Adipocyte (in vitro differentiated cells): ENCODE measurements around the gene EML4.

ENCODE experiments used
- DNase-seq: peaks from one replicate; pipeline ENCODE4 v3.0.0-alpha.2; 2015; ENCODE audit warnings: low read depth
- H3K27me3 ChIP-seq: replicated peaks from 2 replicates; pipeline ENCODE4 v1.7.0; 2013; ENCODE audit warnings: mild to moderate bottlenecking, low read length, moderate library complexity; ENCODE audit not compliant: control insufficient read depth, insufficient read depth
- H3K36me3 ChIP-seq: 2 replicates; pipeline ENCODE4 v1.7.0; 2013; ENCODE audit warnings: low read length, mild to moderate bottlenecking, moderate library complexity; ENCODE audit not compliant: control insufficient read depth, insufficient read depth, severe bottlenecking
- H3K4me1 ChIP-seq: 2 replicates; pipeline ENCODE4 v1.7.0; 2013; ENCODE audit warnings: mild to moderate bottlenecking, low read length, moderate library complexity; ENCODE audit not compliant: control insufficient read depth, insufficient read depth
- H3K4me3 ChIP-seq: 2 replicates; pipeline ENCODE4 v1.7.0; 2013; ENCODE audit warnings: mild to moderate bottlenecking, low read length, moderate library complexity
- H3K9ac ChIP-seq: 2 replicates; pipeline ENCODE4 v1.7.0; 2013; ENCODE audit warnings: mild to moderate bottlenecking, low read length, moderate library complexity
- H3K9me3 ChIP-seq: 2 replicates; pipeline ENCODE4 v1.7.0; 2013; ENCODE audit warnings: mild to moderate bottlenecking, low read length, moderate library complexity; ENCODE audit not compliant: control insufficient read depth

EML4 gene

GRCh38 chr2:42218712-42219111 lies 49.6 kb downstream of the EML4 start:
- H3K27me3 ChIP-seq: no peaks in the 10 kb centered on the region

GRCh38 chr2:42219160-42219559 lies 50.0 kb downstream of the EML4 start:
- Histone ChIP-seq H3K27me3 (no peaks in the 10 kb centered on the region), H3K4me1 (peaks cover 47% of the 10 kb centered on the region), H3K36me3 (no peaks in the 10 kb centered on the region), H3K4me3 (no peak overlapping the region), H3K9me3 (no peaks in the 10 kb centered on the region), H3K9ac (no peak overlapping the region)
- no peak for DNase-seq

More at GRCh38 chr2:42218712-42219111, 49.6 kb downstream of the EML4 start:
- peaks cover 44% of the 10 kb centered on the region for H3K4me1 ChIP-seq
- no peaks in the 10 kb centered on the region for H3K36me3 ChIP-seq
- no peak overlapping the region for H3K9ac ChIP-seq
- H3K4me3 ChIP-seq: no peak overlapping the region
- no peak for DNase-seq
- no peaks in the 10 kb centered on the region for H3K9me3 ChIP-seq

DNA sequence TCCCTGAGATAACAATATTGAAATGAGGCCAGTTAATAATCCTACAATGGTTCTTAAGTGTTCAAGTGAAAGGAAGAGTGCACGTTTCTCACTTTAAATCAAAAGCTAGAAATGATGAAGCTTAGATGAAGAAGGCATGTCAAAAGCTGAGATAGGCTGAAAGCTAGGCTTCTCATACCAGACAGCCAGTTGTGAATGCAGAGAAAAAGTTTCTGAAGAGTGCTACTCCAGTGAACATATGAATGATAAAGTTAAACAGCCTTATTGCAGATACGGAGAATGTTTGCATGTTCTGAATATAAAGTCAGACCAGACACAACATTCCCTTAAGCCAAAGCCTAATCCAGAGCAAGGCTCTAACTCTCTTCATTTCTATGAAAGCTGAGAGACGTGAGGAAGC lies 51.4 kb downstream of the EML4 start:
- Histone ChIP-seq H3K36me3 (no peaks in the 10 kb centered on the region), H3K9ac (no peak overlapping the region), H3K9me3 (no peaks in the 10 kb centered on the region), H3K27me3 (no peaks in the 10 kb centered on the region), H3K4me3 (no peak overlapping the region), H3K4me1 (peaks cover 45% of the 10 kb centered on the region)
- no peak for DNase-seq

- no peaks in the 10 kb centered on the region for H3K9me3 ChIP-seq
Measured at GRCh38 chr2:42223067-42223854, 54.1 kb downstream of the EML4 start.

GRCh38 chr2:42223855-42224268 lies 54.7 kb downstream of the EML4 start:
- Histone ChIP-seq H3K9me3 (no peaks in the 10 kb centered on the region), H3K4me1 (peaks cover 28% of the 10 kb centered on the region), H3K27me3 (no peaks in the 10 kb centered on the region), H3K9ac (peak overlapping the region; percentile 9), H3K4me3 (no peak overlapping the region), H3K36me3 (no peaks in the 10 kb centered on the region)
- peak; percentile 55 for DNase-seq

More at GRCh38 chr2:42223067-42223854, 54.1 kb downstream of the EML4 start:
- Histone ChIP-seq H3K9ac (peak overlapping the region; percentile 9), H3K4me1 (peaks cover 28% of the 10 kb centered on the region), H3K27me3 (no peaks in the 10 kb centered on the region), H3K36me3 (no peaks in the 10 kb centered on the region), H3K4me3 (no peak overlapping the region)
- no peak for DNase-seq

DNA sequence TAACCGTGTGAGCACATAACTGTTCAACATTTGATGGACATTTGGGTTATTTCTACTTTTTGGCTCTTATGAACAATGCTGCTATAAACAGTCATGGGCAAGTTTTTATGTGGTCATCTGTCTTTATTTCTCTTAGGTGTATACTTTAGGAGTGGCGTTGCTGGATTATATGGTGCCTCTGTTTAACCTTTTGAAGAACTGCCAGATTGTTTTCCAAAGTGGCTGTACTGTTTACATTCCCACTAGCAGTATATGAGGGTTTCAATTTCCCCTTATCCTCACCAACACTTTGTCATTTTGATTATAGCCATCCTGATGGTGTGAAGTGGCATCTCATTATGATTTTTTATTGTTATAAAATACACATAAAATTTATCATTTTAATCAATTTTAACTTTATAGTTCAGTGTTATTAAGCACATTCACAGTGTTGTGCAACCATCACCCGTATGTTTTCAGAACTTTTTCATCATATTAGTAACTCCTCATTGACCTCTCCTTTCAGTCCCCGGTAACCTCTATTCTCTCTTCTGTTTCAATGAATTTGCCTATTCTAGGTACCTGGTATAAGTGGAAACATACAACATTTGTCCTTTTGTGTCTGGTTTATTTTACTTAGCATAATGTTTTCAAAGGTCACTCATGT lies 55.4 kb downstream of the EML4 start:
- peaks cover 28% of the 10 kb centered on the region for H3K4me1 ChIP-seq
- H3K27me3 ChIP-seq: no peaks in the 10 kb centered on the region
- H3K9ac ChIP-seq: peak overlapping the region; percentile 9
- no peak overlapping the region for H3K4me3 ChIP-seq
- no peak for DNase-seq
- H3K9me3 ChIP-seq: no peaks in the 10 kb centered on the region
- H3K36me3 ChIP-seq: no peaks in the 10 kb centered on the region

DNA sequence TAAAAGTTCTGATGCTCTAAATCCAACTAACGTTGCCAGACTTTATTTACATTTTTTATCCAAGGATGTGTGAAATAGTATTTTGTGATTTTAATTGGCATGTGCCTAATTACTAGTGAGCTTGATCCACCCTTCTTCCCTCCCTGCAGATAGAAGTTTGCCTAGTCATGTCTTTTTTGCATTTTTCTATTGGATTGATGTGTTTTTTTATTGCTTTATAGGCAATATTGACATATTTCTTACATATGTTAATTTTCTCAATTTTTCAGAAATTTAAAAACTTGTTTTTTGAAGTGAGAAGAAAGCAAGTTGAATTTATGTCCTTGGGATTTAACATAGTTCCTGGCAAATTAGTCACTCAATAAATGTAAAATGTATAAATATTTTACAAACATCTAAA lies 56.4 kb downstream of the EML4 start:
- H3K36me3 ChIP-seq: no peaks in the 10 kb centered on the region
- no peaks in the 10 kb centered on the region for H3K9me3 ChIP-seq
- H3K9ac ChIP-seq: no peak overlapping the region
- H3K27me3 ChIP-seq: no peaks in the 10 kb centered on the region
- no peak for DNase-seq
- peaks cover 28% of the 10 kb centered on the region for H3K4me1 ChIP-seq
- no peak overlapping the region for H3K4me3 ChIP-seq

DNA sequence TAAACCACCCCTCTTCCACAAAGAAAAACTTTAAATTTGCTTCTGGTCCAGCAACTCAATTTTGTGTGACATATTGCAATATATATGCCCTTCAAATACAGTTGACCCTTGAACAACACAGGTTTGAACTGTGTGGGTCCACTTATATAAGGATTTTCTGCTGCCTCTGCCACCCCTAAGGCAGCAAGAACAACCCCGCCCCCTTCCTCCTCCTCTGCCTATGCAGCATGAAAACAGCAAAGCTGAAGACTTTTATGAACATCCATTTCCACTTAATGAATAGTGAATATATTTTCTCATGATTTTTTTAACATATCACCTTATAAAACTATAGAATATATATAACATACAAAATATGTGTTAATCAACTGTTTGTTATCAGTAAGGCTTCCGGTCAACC lies 58.3 kb downstream of the EML4 start:
- Histone ChIP-seq H3K4me1 (peaks cover 22% of the 10 kb centered on the region), H3K9me3 (no peaks in the 10 kb centered on the region), H3K36me3 (no peaks in the 10 kb centered on the region), H3K9ac (no peak overlapping the region), H3K27me3 (no peaks in the 10 kb centered on the region), H3K4me3 (no peak overlapping the region)
- no peak for DNase-seq

DNA sequence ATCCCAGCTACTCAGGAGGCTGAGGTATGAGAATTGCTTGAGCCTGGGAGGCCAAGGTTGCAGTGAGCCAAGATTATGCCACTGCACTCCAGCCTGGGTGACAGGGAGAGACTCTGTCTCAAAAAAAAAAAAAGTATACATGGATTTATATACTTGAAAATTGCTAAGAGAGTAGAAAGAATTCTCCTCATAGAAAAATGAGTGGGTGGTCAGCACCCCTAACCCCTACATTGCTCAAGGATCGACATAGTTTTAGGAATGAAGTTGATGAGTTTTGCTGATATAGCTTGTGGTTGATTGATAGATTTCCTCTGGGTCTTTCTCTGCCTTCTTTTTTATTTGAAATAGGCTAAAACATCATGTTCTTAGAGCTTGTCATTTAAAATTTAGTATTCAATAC lies 58.9 kb downstream of the EML4 start:
- Histone ChIP-seq H3K9me3 (no peaks in the 10 kb centered on the region), H3K36me3 (no peaks in the 10 kb centered on the region), H3K9ac (no peak overlapping the region), H3K4me1 (peaks cover 19% of the 10 kb centered on the region), H3K27me3 (no peaks in the 10 kb centered on the region), H3K4me3 (no peak overlapping the region)
- DNase-seq: no peak

DNA sequence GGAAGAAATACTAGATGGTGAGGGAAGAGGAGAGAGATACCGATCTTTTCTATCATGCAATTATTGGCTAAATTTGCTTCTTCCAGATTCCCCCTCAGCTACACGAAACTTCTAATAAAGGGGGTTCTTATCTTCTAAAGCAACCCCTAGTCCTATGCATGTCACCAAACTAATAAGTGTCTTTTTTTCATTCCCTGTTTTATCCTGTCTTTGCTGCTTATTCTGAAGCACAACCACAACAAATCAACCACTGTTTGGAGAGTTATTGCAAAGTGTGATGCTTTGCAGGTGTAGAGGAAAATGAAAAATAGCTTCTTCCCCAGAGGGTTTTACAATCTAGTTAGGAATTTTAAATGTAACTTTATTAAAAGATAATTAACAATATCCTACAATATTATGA lies 60.8 kb downstream of the EML4 start:
- no peaks in the 10 kb centered on the region for H3K36me3 ChIP-seq
- no peaks in the 10 kb centered on the region for H3K27me3 ChIP-seq
- peaks cover 11% of the 10 kb centered on the region for H3K4me1 ChIP-seq
- H3K4me3 ChIP-seq: no peak overlapping the region
- no peak overlapping the region for H3K9ac ChIP-seq
- H3K9me3 ChIP-seq: no peaks in the 10 kb centered on the region
- DNase-seq: no peak

- H3K36me3 ChIP-seq: no peaks in the 10 kb centered on the region
- H3K9ac ChIP-seq: no peak overlapping the region
- peaks cover 11% of the 10 kb centered on the region for H3K4me1 ChIP-seq
- no peaks in the 10 kb centered on the region for H3K27me3 ChIP-seq
- H3K4me3 ChIP-seq: no peak overlapping the region
- no peaks in the 10 kb centered on the region for H3K9me3 ChIP-seq
- DNase-seq: no peak
Measured at GRCh38 chr2:42230891-42231290, 61.7 kb downstream of the EML4 start.
